ENCODE data around the gene APRT.
"Not testable (repeated sequence)": the region's sequence is repeated elsewhere in the genome, so short reads cannot be mapped to it uniquely, and the experiment has no call there.

Gene APRT

GRCh38 chr16:88785106-88785924 is 26.4 kb downstream of the APRT start, which contains the start of gene PIEZO1:
PIEZO1 (minus strand) TSS chr16:88785220; CDS start chr16:88784964, 256 bp downstream.
- DNase-seq, result peak; percentile 70 to 82 (median 80)

DNA sequence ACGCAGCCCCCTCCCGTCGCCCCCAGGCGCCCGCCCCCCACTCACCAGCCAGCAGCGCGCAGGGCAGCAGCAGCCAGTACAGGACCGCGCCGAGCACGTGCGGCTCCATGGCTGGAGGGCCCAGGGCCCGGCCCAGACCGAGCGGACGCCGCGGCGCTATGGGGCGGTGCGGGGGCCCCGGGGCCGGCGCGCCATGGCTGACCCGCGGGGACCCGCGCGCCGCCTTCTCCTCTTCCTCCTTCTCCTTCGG is 26.9 kb downstream of the APRT start:
- no peak for DNase-seq

GRCh38 chr16:88784074-88784855 is 27.5 kb downstream of the APRT start:
- peak in 2 of 5 donors; percentile 22 to 49 for DNase-seq

DNA sequence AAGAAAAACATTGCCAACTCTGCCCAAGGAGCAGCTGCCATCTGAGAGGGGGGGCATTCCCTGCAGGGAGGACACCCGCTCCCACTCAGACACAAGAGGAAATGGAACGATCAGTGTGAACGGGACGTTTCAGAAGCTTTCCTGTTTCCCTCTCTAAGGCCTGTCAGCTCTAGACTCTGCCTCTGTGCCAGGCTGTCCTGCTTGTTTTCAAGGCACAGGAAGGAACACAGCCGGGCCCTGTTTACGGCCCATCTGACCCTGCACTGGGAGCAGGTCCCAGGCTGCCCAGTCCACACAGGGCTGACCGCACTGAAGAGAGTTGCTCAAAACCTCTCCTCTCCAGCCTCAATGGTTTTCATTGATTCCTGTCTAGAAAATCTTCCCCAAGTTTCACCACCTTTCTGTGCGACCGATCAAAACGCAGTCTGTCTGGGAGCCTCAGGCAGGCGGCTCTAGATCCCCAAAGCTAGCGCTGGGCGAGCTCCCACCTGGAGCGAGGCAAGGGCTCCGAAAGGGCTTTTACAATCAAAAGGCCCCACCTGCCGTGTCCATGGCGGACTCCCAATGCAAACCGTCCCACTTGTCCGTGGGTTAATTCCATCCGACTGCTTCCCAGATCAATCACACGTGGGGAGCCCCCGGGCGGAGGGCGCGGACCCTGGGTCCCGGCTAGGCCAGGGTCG is 28.2 kb downstream of the APRT start:
- no peak for DNase-seq

GRCh38 chr16:88782454-88783390 is 29.0 kb downstream of the APRT start:
- peak in 3 of 5 donors; percentile 21 to 70 (median 41) for DNase-seq

DNA sequence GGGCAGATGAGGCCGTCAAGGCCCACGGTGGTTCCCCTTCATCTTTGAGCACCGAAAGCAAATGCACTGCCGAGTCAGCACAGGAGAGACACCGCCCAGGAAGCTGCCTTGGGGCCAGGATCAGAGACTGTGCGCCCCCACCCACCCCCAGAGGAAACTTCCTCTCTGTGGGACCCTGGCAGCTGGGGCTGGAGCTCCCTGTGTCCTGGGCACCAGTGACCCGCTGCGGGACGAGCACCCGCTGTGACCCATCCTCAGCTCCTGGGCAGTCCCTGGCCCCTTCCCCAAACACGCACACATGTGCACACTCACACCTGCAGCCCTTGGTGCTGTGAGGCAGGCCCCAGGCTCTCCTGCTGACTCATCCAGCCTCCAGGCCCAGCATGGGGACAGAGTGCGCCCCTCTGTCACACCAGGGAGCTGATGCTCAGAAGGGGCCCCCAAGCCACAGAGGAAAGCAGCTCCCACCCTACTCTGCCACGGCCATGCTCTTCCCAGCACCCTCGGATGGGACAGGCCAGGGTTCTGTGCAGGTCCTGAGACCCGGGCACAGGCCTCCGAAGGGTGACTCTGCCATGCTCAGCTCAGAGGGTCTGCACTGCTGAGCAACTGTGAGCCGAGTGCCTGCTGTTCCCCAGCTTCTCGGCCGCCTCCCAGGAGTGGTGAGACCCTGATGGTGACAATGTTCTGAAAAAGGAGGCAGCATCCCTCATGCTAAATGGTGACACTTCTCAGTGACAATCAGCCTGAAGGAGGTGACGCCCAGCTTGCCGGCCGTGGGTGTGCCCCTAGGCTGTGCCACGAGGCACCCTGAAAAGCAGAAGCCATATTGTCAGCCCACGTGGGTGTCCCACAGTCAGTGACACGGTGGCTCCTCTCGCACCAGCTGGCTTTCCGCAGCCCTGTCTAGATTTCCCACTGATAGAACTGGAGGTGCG is 30.3 kb downstream of the APRT start:
- peak; percentile 42 to 78 (median 61) for DNase-seq

- no peak for DNase-seq
These were observed 31.3 kb downstream of the APRT start for GRCh38 chr16:88780142-88781062.

DNA sequence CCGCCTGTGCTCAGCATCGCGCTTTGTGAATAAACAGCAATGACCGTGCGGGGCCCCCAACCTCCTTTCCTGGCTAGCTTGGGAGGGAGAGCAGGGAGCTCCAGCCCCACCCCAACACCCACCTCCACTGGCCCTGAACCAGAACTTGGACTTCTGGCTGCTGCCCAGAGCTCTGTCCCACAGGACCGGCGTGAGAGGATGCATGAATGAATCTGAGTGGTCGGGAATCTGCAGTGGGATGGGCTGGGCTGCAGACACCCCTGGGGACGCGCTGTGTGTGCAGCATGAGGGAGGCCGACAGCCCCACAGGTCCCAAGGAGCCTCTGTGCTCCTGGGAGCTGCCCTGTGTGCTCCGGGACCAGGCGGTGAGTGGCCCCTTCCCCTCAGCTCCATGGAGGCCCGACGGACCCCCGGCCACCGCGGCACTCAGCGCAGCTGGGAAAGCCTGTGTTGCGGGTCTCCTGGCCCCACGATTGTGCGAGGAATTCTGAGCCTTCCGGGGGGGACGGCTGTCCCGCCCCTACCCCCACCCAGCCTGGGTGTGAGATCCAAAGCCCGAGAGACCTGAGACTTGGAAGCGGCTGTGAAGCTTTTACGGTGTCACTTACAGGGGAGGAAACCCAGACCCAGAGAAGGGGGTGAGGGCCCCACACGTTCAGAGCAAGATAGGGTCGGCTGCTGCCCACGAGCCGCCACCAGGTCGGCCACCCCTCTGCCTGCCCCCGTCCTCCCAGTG is 32.2 kb downstream of the APRT start:
- no peak for DNase-seq

GRCh38 chr16:88778541-88779065 is 33.1 kb downstream of the APRT start:
- no peak for DNase-seq

GRCh38 chr16:88778271-88778525 is 33.5 kb downstream of the APRT start:
- no peak for DNase-seq

DNA sequence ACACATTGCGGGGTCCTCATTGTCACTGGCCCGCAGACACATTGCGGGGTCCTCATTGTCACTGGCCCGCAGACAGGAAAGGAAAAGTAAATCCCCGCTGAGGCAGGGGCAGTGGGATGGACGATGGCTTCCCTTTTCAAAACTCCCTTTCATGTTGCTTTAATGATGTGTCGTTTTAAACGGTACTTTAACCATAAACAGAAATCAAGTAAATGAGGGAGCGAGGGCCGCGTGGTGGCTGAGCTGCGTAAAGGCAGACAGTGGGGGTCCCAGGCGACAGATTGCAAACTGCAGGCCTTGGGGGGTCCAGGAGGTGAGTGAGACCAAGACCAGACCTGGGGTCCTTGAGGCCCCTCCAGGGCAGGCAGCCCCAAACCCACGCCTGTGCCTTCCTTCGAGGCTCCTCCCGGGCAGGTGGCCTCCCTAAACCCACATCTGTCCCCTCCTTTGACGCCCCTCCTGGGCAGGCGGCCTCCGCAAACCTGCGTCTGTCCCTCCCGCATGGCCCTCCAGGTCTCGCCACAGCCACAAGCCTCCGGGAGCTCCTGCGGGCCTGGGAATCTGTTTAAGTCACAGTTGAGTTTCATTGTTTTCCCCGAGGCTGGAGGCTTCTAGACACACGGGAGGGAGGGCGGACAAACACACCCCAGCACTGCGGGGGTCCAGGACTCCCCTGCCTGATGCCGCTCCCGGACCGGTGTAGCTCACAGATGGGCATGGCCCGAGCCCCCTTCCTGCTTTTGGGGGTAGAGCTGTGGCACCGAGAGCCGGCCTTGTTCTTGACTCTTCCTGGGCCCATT is 34.1 kb downstream of the APRT start:
- DNase-seq, result no peak

GRCh38 chr16:88775825-88776224 is 35.9 kb downstream of the APRT start:
- DNase-seq, result no peak

DNA sequence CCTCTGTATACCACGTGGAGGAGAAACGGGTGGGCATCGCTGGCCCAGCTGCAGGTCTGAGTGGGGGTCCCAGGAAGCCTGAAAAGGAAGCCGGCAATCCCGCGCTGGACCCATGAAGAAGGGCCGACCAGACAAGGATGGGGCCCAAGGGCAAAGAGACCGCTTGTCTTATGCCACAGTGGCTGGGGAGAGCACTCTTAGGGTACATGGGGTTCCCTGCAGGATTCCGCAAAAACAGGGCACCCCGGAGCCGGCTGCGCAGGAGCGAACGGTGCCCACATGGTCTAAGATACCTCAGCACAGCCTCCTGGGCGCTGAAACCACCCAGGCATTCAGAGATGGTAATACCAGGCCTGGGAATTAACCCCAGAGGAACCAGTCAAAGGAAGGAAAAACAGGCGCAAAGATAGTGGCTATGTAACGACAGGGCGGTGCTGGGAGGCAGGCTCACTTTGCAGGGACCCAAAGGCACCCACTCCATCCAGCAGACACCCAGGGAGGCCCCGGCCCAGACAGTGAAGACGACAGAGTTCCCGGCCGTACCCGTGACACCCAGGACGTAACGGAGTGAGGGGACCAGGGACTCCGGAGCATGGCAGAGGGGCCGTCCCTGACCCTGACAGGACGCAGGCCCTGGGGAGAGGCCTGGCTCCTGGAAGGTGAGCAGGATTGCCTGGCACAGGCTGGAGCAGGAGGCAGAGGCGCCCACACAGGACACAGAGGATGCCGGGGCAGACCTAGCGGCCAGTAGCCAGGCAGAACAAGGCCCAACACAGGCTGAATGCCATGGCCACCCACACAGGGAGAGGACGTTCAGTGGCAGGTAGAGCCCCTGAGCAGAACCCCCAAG is 37.0 kb downstream of the APRT start:
- DNase-seq, result no peak

DNA sequence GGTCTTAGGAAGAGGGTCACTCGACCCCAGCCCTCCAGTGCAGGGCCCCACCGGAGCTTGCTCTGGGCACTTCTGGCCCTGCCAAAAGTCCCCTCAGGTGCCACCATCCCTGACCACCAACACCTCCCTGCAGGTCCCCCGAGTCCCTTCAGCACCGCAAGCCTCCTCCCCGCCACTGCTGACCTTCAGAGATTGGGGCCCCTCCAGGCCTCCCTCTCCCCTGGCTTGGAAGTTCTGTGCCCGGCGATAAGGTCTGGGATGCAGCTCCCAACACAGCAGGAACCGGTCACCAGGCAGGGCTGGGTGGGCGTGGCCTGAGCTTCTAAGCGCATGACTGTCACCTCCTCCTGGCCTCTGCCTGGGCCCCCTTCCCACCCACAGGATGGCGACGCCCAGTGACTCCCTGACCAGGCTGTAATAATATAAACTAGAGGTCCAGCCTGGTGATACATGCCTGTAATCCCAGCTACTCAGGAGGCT is 37.9 kb downstream of the APRT start:
- no peak for DNase-seq

DNA sequence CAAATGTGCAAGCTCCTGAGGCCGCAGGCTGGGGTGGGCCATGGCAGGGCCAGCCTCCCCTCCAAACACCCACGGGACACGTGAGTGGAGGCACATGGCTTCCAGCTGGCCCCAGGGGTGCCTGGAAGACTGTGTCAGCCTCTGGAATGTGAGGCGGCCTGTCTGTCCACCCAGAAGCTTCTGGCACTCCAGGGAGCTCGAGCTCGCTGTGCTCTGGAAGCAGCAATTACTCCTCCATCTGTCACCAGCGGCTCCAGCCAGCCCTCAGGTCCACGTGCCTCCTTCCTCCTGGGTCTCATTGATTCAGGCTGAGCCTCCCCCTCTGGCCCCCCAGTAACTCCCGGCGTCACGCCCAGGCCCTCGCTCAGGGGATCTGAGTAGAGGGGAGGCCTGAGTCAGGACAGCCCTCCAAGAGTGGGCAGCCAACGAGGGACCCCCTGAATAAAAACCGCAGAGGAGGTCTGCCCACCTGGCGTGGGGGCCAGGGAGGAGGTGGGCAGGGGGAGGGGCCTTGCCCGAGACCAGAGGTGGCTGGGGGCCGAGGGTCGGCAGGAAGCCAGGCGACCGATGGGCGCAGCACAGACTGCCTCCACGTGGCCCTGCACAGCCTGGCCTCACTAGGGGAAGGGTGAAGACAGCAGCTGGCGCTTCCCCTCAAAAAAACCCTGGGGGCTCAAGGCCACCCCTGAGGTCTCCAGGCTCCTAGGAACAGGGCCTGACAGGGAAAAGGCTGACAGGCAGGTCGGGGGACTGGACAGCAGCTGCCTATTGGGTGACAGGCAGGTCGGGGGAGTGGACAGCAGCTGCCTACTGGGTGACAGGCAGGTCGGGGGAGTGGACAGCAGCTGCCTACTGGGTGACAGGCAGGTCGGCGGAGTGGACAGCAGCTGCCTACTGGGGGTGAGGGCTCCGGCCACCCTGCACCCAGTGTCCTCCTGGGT is 38.6 kb downstream of the APRT start:
- DNase-seq, result no peak

DNA sequence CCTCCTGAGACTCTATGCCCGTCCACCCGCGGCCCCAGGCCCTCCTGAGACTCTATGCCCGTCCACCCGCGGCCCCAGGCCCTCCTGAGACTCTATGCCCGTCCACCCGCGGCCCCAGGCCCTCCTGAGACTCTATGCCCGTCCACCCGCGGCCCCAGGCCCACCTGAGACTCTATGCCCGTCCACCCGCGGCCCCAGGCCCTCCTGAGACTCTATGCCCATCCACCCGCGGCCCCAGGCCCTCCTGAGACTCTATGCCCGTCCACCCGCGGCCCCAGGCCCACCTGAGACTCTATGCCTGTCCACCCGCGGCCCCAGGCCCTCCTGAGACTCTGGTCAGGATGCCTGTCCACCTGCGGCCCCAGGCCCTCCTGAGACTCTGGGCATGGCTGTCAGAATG is 39.9 kb downstream of the APRT start:
- DNase-seq, result not testable (repeated sequence)

Data from T-helper 1 cell (primary cell).